Lung microvascular endothelial cell (primary cell): ENCODE data around the gene DNAH2. TPM values are rescaled to one million over a fixed set of nuclear protein-coding genes. Genes with fewer than 3 reads are reported as not detected.

Source experiments
- DNase-seq, 2 donors: peaks; one replicate each; pipeline versions ENCODE4 v3.0.0 to v3.0.0-alpha.2; 2010; ENCODE audit warnings: low read depth in 2 of 2
- total RNA-seq: library from RNA; depleted of rRNA; stranded (reverse); fragments of >200 nt; gene quantifications from 2 replicates; pipeline ENCODE4 v1.2.1, GENCODE V29; 2014

Gene DNAH2
- total RNA-seq, 1 donor from 2014 or later, result 0.20 TPM

DNA sequence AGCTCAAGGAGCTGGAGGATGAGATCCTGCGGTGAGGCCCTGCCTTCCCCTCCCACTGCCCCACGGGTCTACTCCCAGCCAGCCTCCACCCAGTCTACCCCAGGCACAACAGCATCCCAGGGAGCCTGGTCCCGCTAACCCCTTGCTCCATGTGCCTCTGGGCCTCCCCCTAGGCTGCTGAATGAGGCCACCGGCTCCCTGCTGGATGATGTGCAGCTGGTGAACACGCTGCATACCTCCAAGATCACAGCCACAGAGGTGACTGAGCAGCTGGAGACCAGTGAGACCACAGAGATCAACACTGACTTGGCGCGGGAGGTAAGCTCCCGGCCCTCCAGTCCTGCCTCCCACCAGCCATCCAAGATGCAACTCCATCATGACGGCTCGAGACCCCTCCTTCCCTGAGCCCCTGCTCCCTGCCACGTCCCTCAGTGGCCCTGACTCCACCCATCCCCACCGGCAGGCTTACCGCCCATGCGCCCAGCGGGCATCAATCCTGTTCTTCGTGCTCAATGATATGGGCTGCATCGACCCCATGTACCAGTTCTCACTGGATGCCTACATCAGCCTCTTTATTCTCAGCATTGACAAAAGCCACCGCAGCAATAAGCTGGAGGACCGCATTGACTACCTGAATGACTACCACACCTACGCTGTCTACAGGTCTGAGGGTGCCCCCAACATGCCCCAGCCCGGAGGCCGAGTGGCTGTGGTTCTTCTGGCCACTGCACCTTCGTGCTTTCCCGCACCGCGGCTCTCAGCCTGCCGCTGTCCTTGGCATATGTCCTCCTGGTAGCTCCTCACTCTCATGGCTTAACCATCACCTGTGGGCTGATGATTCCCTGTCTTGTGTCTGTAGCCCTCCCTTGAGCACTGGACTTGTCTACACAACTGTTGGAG lies 101.5 kb downstream of the DNAH2 start:
- no peak for DNase-seq

DNA sequence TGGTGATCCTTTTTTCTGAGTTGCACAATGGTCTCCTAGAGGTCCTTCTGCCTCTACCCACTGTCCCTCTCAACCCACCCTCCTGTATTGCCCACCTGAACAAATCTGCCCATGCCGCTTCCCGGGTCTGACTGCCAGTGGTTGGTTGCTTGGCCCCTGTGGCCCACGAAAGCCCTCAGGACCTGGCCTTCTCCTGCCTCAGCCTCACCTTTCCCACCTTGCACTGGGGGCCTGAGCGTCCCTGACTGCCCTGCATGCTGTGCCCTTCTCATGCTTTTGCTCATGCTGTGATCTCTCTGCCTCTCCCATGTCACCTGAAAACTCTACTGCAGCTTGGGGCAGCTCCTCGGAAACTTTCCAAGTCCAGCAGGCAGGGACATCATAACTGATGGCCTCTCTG lies 102.7 kb downstream of the DNAH2 start:
- no peak for DNase-seq

DNA sequence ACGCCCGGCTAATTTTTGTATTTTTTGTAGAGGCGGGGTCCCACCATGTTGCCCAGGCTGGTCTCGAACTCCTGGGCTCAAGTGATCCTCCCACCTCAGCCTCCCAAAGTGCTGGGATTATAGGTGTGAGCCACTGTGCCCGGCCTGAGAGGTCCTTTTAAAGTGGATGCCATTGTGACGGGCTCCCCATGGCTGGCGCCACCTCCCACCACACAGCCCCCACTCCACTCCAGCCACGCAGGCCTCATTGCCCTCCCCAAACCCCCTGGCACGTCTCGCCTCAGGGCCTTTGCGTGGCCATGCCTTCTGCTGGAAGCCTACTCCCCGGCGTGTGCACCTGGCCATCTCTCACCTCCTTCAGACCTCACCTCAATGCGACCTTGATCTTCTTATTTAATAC lies 104.6 kb downstream of the DNAH2 start:
- DNase-seq, result no peak

GRCh38 chr17:7823581-7824001 lies 106.0 kb downstream of the DNAH2 start:
- no peak for DNase-seq

- no peak for DNase-seq
Measured at GRCh38 chr17:7824021-7824924, 106.7 kb downstream of the DNAH2 start.

DNA sequence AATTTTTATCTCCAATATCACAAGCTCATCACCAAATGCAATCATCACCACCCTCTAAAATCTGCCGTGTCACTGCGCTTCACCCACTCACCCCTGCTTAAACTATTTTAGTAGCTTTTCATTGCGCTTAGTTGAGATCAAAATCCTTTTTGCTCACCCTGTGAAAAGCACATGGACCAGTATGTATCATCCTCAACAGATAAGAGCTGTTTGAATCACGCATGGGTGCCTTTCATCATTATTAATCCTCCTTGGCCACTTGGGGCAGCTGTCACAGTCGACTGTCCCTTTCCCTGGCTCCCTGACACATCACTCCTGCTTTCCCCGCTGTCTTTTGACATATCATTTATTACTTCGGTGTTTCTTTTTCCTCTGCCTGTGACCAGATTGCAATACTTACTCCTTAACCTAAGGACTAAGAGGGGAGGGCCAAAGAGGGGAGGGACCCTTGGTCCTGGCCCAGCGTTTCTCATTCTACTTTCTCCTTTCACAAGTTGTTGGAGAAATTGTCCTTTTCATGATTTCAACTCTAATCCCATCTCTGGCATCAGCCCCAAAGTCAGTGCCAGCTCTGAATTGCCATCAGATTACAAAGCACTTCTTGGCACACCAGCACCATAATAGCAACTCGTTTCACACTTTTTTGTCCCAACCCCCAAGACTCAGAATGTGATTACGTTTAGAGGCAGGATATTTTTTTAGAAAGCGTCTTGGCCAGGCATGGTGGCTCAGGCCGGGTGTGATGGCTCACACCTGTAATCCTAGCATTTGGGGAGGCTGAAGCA lies 107.9 kb downstream of the DNAH2 start:
- DNase-seq, result no peak

DNA sequence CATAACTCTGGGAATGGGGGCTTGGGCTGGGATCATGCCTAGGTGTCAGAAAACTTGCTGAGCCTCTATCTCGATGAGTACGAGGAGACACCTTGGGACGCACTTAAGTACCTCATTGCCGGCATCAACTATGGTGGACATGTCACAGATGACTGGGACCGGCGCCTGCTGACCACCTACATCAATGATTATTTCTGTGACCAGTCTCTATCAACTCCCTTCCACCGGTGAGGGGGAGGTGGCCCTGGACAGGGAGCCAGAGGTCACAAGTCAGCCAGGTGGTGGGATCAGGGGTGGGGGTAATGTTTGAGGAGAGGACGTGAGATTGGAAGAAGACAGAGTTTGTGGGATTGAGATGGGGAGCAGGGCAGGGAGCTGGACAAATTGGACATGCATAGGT lies 113.1 kb downstream of the DNAH2 start:
- DNase-seq, result no peak

DNA sequence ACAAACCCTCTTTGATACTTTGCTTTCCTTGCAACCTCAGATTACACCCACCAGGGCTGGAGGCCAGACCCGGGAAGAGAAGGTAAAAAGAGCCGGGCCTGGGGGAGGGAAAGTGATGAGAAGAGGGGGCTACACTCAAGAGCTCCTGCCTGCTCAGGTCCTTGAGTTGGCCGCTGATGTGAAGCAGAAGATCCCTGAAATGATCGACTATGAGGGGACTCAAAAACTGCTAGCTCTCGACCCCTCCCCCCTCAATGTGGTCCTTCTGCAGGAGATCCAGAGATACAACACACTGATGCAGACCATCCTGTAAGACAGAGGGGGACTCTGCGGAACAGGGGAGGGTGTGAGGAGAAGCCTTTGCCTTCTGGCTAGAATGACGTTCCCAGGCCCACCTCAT lies 113.7 kb downstream of the DNAH2 start:
- no peak for DNase-seq

- no peak for DNase-seq
Measured at GRCh38 chr17:7832431-7832830, 114.9 kb downstream of the DNAH2 start.

DNA sequence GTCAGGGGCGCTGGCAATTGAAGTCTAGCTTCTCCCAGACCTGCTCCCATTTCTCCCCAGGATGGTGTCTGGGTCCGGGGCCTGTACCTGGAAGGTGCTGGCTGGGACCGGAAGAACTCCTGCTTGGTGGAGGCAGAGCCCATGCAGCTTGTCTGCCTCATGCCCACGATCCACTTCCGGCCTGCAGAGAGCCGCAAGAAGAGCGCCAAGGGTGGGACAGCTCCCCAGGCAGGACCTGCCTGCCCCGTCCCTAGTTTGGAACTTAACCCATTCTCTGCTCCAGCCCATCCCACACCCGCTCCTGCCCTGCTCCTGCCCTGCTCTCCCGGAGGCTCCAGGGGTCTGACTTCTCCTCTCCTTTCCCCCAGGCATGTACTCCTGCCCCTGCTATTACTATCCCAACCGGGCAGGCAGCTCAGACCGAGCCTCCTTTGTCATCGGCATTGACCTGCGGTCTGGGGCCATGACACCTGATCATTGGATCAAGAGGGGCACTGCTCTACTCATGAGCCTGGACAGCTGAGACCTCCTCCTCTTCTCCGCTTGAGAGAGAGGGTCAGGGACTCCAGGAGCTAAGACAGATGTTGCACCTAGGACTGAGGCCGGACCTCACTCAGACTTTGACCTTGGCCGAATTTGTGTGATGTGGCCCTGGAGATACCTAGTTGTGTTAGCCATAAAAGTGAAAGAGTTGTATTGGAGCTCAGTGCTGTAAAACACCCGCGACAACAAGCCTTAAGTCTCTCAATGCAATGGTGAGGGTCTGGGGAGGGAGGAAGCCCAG lies 115.7 kb downstream of the DNAH2 start:
- no peak for DNase-seq

GRCh38 chr17:7833795-7834541 lies 116.4 kb downstream of the DNAH2 start, which contains the start of gene KDM6B:
TSS of gene KDM6B (plus strand) at chr17:7834217. CDS start at chr17:7845555, 11,338 bp downstream.
- DNase-seq, result peak; percentile 92

DNA sequence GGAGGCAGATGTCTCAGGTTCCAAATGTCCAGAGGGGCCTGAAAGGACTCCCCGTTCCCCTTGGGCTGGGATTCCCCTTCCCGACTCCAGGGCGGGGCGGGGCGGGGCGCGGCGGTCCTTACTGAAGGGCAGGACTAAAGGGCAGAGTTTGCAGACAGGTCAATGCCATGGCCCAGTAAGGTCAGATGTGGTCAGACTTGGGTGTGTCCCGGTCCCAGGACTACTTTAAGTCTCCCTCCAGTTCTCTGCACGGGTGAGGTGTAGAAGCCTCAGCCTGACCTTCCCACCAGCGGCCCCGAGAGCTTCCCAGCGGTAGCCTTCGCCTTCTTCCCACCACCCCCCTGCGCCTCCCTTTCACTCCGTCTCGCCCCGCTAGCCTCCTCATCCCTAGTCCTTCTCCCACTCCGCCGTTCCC lies 117.0 kb downstream of the DNAH2 start:
- peak; percentile 39 to 63 for DNase-seq

- DNase-seq, result peak; percentile 99 to 100
Measured at GRCh38 chr17:7834957-7835813, 117.6 kb downstream of the DNAH2 start.

DNA sequence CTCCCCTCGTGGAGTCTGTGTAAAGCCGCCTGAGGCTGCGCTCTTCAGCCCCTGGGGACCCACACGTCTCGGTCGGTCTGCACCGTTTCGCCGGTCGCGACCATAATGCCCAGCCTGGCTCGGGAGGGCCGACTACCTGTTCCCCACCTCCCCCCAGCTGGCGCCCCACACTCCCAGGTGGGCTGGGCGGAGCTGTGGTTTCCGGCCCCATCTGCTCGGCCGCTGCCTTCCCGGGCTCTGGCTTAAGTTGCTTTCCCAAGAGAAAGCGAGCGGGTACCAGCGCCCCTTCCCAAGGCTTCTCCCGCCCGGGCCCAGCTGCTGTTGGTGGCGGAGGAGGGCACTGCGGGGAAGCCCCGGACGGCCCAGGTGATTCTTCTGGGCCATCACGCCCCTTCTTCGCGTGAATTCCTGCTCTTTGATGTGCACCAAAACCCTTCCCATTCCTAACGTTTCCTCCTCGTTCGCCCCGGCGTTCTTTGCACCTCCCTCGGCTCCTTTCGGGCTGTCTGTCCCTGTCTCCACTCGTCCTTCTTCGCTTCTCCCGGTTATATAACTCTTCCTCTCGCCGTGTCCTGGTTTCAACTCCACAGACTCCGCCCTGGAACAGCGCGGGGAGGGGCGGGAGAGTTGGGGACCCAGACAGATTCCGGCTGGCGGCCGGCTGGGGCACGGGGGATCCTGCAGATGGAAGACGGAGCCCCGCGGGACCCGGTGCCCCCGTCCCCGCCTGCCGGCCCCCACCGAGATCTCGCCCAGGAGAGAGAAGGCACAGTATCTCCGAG lies 118.5 kb downstream of the DNAH2 start:
- DNase-seq, result peak; percentile 47 to 78

- peak; percentile 88 to 98 for DNase-seq
Measured at GRCh38 chr17:7836596-7837407, 119.3 kb downstream of the DNAH2 start.

DNA sequence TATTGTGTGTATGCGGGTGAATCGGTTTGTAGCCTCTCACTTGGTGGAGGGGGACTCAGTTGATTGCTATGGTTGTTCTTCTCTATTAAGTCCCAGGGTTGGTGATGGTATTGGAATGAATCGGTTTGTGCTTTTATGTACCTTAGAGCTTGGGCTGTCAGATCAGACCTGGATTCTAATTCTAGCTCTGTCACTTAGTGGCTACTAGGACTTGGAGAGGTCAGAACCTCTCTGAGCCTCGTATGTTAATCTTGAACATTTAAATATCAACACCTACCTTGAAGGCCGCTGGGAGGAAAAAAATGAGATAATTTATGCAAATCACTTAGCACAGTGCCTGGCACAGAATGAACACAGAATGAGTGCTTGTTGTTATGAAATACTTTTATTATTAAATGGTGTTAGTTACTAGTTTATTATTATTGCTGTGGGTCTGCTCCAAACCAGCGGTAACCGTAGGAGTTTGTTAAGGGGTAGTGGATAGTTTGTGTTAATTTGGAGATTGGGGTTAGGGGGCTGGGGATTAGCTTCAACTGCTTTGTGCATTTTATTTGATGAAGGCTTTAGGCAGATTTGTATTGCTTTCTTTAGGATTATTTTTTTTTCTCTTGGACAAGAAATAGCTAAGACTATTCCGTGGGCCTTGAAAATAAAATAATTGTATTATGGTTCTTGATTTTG lies 120.0 kb downstream of the DNAH2 start:
- no peak for DNase-seq
